HUES64 (cell line): ENCODE results near the gene ACIN1. TPM values are rescaled to one million over a fixed set of nuclear protein-coding genes. Genes with fewer than 3 reads are reported as not detected.

Source experiments
- H3K27ac ChIP-seq: 2 replicates; pipeline ENCODE4 v1.7.0; 2013; ENCODE audit warnings: low read depth, low read length, inconsistent platforms
- H3K27me3 ChIP-seq: 2 replicates; pipeline ENCODE4 v1.6.1; 2013; ENCODE audit warnings: mild to moderate bottlenecking, low read length; ENCODE audit not compliant: insufficient read depth
- H3K36me3 ChIP-seq: 2 replicates; pipeline ENCODE4 v1.6.1; 2013; ENCODE audit warnings: mild to moderate bottlenecking, low read length; ENCODE audit not compliant: insufficient read depth
- H3K4me1 ChIP-seq: 2 replicates; pipeline ENCODE4 v1.6.1; 2013; ENCODE audit warnings: mild to moderate bottlenecking, low read length, moderate library complexity; ENCODE audit not compliant: insufficient read depth
- H3K4me3 ChIP-seq: 2 replicates; pipeline ENCODE4 v1.5.1; 2013; ENCODE audit warnings: mild to moderate bottlenecking, low read length, moderate library complexity
- H3K9ac ChIP-seq: 2 replicates; pipeline ENCODE4 v1.6.1; 2013; ENCODE audit warnings: mild to moderate bottlenecking, low read depth, low read length
- H3K9me3 ChIP-seq: 2 replicates; pipeline ENCODE4 v1.6.1; 2013; ENCODE audit warnings: low read depth, low read length; ENCODE audit not compliant: insufficient read depth
- WGBS: fragments of 150-250, 120-280 bp; methylation state at CpG from one replicate; pipeline ENCODE4 v1.1.7; 2013; ENCODE audit warnings: missing lambda C conversion rate; 5-methylcytosine and 5-hydroxymethylcytosine counted together
- polyA plus RNA-seq, 2 experiments: library from polyadenylated mRNA; stranded (reverse); fragments of 50-300 nt; gene quantifications; one replicate each; pipeline ENCODE4 v1.2.3, GENCODE V29; 2013

ACIN1 gene
- polyA plus RNA-seq (2013, experiment 1 of 2) = 159 TPM
- polyA plus RNA-seq (2013, experiment 2 of 2) = 154 TPM

GRCh38 chr14:23094666-23095195 is at the start of gene ACIN1:
Gene ACIN1 (minus strand): TSS chr14:23095136. CDS start chr14:23095112, 24 bp downstream.
- no peaks in the 10 kb centered on the region for H3K9me3 ChIP-seq
- under 1% methylated on average over 55 of the region's 55 CpGs for WGBS
- peaks cover 6% of the 10 kb centered on the region; the same call in 1 of the 2 replicates for H3K4me1 ChIP-seq
- H3K9ac ChIP-seq = peak within 1 kb of the TSS; percentile 96
- peaks cover 64% of the 10 kb centered on the region for H3K36me3 ChIP-seq
- peak within 1 kb of the TSS; percentile 98 for H3K27ac ChIP-seq
- H3K27me3 ChIP-seq = no peaks in the 10 kb centered on the region
- peak within 1 kb of the TSS; percentile 81 for H3K4me3 ChIP-seq

- H3K9ac ChIP-seq = no peak overlapping the region
- H3K27me3 ChIP-seq = no peaks in the 10 kb centered on the region
- H3K4me1 ChIP-seq = no peaks in the 10 kb centered on the region
- H3K36me3 ChIP-seq = peaks cover 54% of the 10 kb centered on the region
- no peak overlapping the region for H3K4me3 ChIP-seq
- H3K27ac ChIP-seq = no peak overlapping the region
- no CpG with 5 or more reads among the region's 1 CpG for whole genome bisulfite sequencing
- H3K9me3 ChIP-seq = no peaks in the 10 kb centered on the region
Measured at GRCh38 chr14:23143911-23144310, 49.0 kb upstream of the ACIN1 start.

GRCh38 chr14:23142826-23143225 is 47.9 kb upstream of the ACIN1 start:
- Histone ChIP-seq H3K36me3 (peaks cover 60% of the 10 kb centered on the region), H3K27ac (no peak overlapping the region), H3K4me1 (no peaks in the 10 kb centered on the region), H3K9me3 (no peaks in the 10 kb centered on the region), H3K9ac (no peak overlapping the region), H3K4me3 (no peak overlapping the region), H3K27me3 (no peaks in the 10 kb centered on the region)
- WGBS = 97% methylated on average over 4 of the region's 4 CpGs

- Histone ChIP-seq H3K4me3 (no peak overlapping the region), H3K4me1 (no peaks in the 10 kb centered on the region), H3K9ac (no peak overlapping the region), H3K27ac (no peak overlapping the region), H3K27me3 (no peaks in the 10 kb centered on the region), H3K36me3 (peaks cover 69% of the 10 kb centered on the region), H3K9me3 (no peaks in the 10 kb centered on the region)
- WGBS = 90% methylated on average over 6 of the region's 7 CpGs
Measured at GRCh38 chr14:23141706-23142444, 46.9 kb upstream of the ACIN1 start.

GRCh38 chr14:23140371-23140770 is 45.4 kb upstream of the ACIN1 start:
- Histone ChIP-seq H3K27me3 (no peaks in the 10 kb centered on the region), H3K9ac (no peak overlapping the region), H3K4me3 (no peak overlapping the region), H3K36me3 (peaks cover 83% of the 10 kb centered on the region), H3K4me1 (no peaks in the 10 kb centered on the region), H3K9me3 (no peaks in the 10 kb centered on the region), H3K27ac (no peak overlapping the region)
- WGBS = 88% methylated on average over 6 of the region's 6 CpGs

- Histone ChIP-seq H3K36me3 (peaks cover 83% of the 10 kb centered on the region), H3K4me3 (no peak overlapping the region), H3K9me3 (no peaks in the 10 kb centered on the region), H3K9ac (no peak overlapping the region), H3K27me3 (no peaks in the 10 kb centered on the region), H3K4me1 (no peaks in the 10 kb centered on the region), H3K27ac (no peak overlapping the region)
- 91% methylated on average over 2 of the region's 2 CpGs for WGBS
Measured at GRCh38 chr14:23139874-23140273, 44.9 kb upstream of the ACIN1 start.

GRCh38 chr14:23137813-23138535 is 43.0 kb upstream of the ACIN1 start:
- no peak overlapping the region for H3K27ac ChIP-seq
- 87% methylated on average over 5 of the region's 6 CpGs for WGBS
- H3K36me3 ChIP-seq = peaks cover 70% of the 10 kb centered on the region

GRCh38 chr14:23137192-23137812 is 42.4 kb upstream of the ACIN1 start:
- Histone ChIP-seq H3K4me1 (no peaks in the 10 kb centered on the region), H3K9me3 (no peaks in the 10 kb centered on the region), H3K36me3 (peaks cover 68% of the 10 kb centered on the region), H3K27ac (no peak overlapping the region), H3K9ac (no peak overlapping the region), H3K4me3 (no peak overlapping the region), H3K27me3 (no peaks in the 10 kb centered on the region)
- 94% methylated on average over 11 of the region's 11 CpGs for WGBS

More at GRCh38 chr14:23137813-23138535, 43.0 kb upstream of the ACIN1 start:
- H3K9ac ChIP-seq = no peak overlapping the region
- no peaks in the 10 kb centered on the region for H3K9me3 ChIP-seq
- no peaks in the 10 kb centered on the region for H3K4me1 ChIP-seq
- no peak overlapping the region for H3K4me3 ChIP-seq
- no peaks in the 10 kb centered on the region for H3K27me3 ChIP-seq

- no peaks in the 10 kb centered on the region for H3K4me1 ChIP-seq
- no peak overlapping the region for H3K9ac ChIP-seq
- H3K36me3 ChIP-seq = peaks cover 67% of the 10 kb centered on the region
- no peak overlapping the region for H3K4me3 ChIP-seq
- 93% methylated on average over 16 of the region's 16 CpGs for WGBS
- no peak overlapping the region for H3K27ac ChIP-seq
- no peaks in the 10 kb centered on the region for H3K27me3 ChIP-seq
- H3K9me3 ChIP-seq = no peaks in the 10 kb centered on the region
Measured at GRCh38 chr14:23136566-23137133, 41.7 kb upstream of the ACIN1 start.

- Histone ChIP-seq H3K9ac (no peak overlapping the region), H3K9me3 (no peaks in the 10 kb centered on the region), H3K27ac (no peak overlapping the region), H3K4me3 (no peak overlapping the region), H3K4me1 (no peaks in the 10 kb centered on the region), H3K27me3 (no peaks in the 10 kb centered on the region), H3K36me3 (peaks cover 71% of the 10 kb centered on the region)
- WGBS = 96% methylated on average over 7 of the region's 8 CpGs
Measured at GRCh38 chr14:23132970-23133369, 38.0 kb upstream of the ACIN1 start.
